HG03354 (cell line): ENCODE measurements around the gene CNTNAP5.

ENCODE experiments used
- ATAC-seq: cut with Tn5 transposase; IDR thresholded peaks from one replicate; pipeline ENCODE4 v1.9.1; 2021; ENCODE audit warnings: mild to moderate bottlenecking; ENCODE audit not compliant: unreplicated experiment, poor library complexity, severe bottlenecking

Gene CNTNAP5

GRCh38 chr2:124646166-124646815, 621.2 kb downstream of the CNTNAP5 start:
- ATAC-seq = no peak

- no peak for ATAC-seq
Observed at GRCh38 chr2:124647245-124647644, 622.2 kb downstream of the CNTNAP5 start.

DNA sequence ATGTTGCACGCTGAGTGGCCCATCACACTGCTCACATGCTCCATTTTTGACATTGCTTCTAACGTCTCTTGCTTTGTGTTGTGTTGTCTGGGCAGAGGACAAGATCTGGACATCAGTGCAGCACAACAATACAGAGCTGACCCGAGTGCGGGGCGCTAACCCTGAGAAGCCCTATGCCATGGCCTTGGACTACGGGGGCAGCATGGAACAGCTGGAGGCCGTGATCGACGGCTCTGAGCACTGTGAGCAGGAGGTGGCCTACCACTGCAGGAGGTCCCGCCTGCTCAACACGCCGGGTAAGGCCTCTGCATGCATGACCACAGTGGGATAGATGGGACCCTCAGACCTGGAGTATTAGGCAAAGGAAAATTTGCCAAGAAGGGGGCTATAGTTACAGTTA, 622.6 kb downstream of the CNTNAP5 start:
- no peak for ATAC-seq

DNA sequence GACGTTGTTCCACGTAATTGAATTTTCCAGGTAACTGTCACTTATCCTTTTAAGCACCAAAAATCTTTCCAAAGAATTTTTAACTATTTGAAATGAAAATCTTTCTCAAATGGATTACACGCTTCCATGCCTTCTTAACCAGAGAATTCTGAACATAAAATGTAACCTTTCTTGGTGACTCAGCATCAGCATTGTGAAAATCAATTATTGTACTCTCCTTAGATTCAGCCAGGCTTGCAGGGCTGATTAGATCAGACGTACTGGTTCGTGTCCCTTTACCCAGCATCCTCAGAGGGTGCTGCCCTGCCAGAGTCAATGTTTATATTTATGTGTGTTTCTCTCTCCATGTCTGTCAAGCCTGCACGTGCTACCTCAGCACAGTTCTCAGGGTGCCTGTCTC, 623.9 kb downstream of the CNTNAP5 start:
- no peak for ATAC-seq

DNA sequence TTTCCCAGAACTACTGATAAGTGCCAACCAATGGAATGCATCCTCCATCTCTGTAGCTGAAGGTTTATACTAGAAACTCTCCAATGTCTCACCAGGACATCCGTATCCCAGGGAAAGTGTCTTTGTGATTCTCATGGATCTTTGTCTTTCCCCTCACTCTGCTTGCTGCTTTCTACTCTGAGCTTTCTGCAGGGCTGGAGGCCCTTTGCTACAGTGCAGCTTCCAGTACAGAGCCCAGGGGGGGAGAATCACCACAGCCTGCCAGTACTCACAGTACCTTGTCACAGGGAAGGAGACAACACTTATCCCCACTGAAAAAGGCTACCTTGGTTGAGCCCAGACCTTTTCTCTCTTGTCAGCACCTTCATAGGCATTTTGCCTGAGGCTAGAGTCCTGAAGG, 627.0 kb downstream of the CNTNAP5 start:
- no peak for ATAC-seq

DNA sequence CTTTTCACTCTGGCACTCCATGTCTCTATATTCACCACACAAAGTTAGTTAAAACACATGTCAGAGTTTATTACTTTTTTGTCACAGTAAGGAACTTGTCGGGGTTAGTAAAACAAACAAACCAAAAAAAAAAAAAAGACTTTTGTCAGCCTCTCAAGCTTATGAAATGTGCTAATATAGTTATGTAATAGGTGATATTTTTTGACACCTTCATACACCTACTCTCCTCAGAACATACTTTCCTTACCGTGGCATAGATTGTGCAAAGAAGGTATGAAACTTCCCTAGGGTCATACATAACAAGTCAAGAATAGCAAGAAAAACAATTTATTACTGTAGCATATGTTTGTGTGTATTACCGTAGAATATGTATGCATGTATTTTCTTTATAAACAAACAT, 633.3 kb downstream of the CNTNAP5 start:
- ATAC-seq = no peak

DNA sequence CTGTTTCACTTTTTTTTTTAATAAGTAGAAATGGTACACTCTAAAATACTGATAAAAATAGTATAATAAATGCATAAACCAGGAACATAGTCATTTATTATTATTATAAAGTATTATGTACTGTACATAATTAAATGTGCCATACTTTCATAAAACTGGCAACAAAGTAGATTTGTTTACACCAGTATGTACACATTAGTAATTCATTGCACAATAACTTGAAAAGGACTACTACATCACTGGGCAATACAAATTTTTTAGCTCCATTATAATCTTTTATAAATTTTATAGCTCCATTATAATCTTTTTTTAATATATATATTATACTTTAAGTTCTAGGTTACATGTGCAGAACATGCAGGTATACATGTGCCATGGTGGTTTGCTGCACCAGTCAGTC, 636.5 kb downstream of the CNTNAP5 start:
- no peak for ATAC-seq

- no peak for ATAC-seq
Observed at GRCh38 chr2:124662946-124663644, 638.0 kb downstream of the CNTNAP5 start.

- ATAC-seq = no peak
Observed at GRCh38 chr2:124663645-124663997, 638.5 kb downstream of the CNTNAP5 start.

- ATAC-seq = no peak
Observed at GRCh38 chr2:124664363-124664762, 639.3 kb downstream of the CNTNAP5 start.

GRCh38 chr2:124666976-124667375, 641.9 kb downstream of the CNTNAP5 start:
- ATAC-seq = no peak

- ATAC-seq = no peak
Observed at GRCh38 chr2:124668161-124668560, 643.1 kb downstream of the CNTNAP5 start.

GRCh38 chr2:124670187-124670586, 645.1 kb downstream of the CNTNAP5 start:
- ATAC-seq = no peak

- ATAC-seq = no peak
Observed at GRCh38 chr2:124678043-124678442, 653.0 kb downstream of the CNTNAP5 start.

DNA sequence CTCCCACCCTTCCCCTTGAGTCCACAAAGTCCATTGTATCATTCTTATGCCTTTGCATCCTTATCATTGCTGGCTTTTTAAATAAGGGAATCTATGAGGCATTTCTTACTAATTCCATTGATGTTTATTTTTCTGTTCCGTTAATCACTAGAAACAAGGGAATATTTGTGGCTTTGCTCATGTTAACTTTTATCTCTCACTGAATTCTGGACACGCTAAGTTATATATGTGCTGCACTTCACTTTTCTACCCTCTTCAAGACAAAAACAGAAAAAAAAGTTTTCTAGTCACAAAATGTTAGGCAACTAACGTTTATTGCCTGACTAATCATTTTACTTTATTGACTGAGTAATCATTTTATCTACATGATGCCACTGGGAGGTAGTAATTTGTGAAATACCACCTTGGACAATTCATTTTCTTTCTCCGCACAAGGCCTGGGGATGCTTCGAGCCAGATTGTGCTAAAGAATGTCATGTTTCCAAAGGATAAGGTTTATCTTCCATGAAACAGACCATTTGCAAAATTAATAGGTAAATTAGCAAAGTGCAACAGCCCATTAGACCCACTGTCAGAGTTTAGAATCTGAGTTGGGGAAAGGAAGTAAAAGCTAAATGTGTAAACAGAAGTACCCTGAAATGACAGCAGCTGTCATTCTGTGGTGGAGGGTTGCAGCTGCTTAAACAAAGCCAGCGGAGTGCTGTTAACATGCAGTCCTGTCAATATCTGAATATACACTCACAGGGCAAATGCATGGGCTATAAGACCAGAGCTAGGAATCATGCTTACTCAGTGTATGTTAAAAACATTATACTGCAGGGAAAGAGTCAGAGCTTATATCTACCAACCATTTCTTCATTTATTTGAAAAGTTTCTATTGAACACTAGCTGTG, 658.7 kb downstream of the CNTNAP5 start:
- no peak for ATAC-seq

- no peak for ATAC-seq
Observed at GRCh38 chr2:124689348-124689747, 664.3 kb downstream of the CNTNAP5 start.

DNA sequence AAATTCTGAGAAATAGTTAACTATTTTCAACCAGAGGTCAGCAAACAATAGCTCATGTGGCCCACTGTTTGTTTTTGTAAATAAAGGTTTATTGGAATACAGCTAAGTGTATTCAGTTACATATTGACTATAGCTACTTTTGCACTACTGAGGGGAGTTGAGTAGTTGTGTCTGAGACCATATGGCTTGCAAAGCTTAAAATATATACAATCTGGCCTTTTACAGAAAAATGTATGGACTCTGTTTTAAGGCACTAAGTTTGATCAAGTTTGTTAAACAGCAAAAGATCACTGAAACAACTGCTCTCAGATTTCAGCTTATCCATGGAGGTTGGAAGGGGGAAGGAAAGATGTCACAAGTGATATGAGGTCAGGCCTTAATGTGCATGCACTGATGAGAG, 667.1 kb downstream of the CNTNAP5 start:
- ATAC-seq = no peak

DNA sequence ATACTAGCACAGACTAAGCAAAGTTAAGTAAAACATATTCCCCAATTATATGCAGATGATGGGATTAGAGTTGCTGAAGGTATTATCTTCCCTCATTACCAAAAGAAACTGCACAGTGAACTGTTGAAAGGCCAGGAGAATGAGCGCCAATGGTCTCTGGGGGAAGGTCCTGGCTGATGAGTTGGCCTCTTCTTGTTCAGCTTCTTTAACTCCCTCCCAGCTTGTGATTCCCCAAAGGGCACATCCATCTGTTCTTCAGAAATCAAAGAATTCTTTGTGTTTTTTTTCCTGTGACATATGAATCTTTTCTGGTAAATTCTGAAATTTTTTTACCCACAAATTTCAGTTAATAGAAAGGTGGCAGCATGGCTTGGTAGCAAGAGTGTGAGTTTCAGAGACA, 667.6 kb downstream of the CNTNAP5 start:
- no peak for ATAC-seq

DNA sequence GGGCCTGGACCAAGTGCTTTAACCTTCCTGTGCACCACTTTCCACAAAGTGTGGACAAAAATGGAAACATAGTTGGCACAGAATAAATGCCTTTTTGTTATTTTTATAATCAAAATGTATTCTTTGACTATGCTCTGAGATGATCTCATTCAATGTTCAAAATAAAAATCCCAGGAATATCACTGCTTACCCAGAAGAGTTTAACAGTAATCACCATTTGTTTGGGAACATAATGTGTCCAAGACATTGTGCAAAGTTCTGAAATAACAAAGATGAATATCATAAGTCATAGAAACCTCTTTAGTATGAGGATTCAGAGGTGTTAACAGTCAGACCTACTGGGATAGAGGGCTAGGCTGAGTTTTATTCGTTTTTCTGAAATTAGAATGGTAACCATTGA, 668.1 kb downstream of the CNTNAP5 start:
- no peak for ATAC-seq

DNA sequence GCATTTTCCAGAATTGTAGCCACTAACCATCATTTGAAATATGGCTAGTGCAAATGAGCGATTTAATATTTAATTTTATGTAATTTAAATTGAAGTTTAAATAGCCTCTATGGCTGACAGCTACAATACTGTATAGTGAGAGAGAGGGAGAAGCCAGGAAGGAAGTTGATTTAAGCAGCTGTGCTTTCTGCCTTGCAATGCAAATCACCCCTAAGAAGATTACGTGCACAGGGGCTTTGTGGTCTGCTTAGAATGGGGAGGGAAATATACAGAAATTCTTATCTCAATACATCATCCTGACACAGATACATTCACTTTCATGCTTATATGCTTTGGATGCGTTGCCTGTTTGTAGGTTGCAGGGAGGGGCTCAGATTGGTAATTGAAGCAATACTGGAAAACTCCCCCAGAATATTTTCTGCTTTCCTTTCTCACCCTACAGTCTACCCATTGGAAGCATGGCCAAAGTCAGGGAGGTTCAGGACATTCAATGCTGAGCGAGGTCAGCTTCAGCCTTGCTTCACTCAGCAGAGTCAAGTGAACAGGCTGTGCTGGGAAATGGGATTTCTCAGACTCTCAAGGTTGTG, 674.0 kb downstream of the CNTNAP5 start:
- no peak for ATAC-seq
